Measurements from ENCODE around the gene LTF. TPM values are rescaled to one million over a fixed set of nuclear protein-coding genes. Genes with fewer than 3 reads are reported as not detected.

The LTF gene
- total RNA-seq, 2 experiments from 2014 or later = not detected

DNA sequence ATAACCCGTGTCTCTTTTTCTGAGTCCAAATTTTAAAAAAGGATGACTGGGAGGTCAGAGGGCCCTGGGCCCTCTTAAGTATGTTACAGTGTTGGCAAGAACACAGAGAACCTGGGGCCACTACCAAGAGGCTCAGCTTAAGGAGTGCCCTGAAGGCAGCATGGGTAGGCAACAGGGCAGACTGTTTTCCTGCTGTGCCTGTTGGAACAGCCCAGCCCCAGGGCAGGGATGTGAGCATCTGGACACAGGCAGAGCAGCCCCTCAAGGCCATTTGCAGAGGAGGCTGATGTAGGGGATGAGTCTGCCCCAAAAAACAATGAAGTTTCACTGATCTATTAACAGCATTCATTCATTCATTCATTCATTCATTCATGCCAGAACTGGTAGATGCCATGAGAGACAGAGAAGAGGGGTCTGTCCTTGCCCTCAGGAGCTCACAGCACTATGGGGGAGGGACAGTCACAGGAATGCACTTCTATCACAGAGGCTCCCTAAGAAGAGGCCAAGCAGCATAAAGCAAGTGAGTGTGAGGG is 2.2 kb upstream of the LTF start:
- H3K27me3 Mint-ChIP-seq = peaks cover 58% of the 10 kb centered on the region
- no peak for DNase-seq
- H3K4me3 Mint-ChIP-seq = no peak overlapping the region
- peaks cover 29 to 38% of the 10 kb centered on the region in 2 experiments for H3K27me3 ChIP-seq (ENCODE audit: control insufficient read depth in 1 of 2, insufficient read depth in 2 of 2, low read length in 2 of 2)
- H3K36me3 ChIP-seq (ENCODE audit: insufficient read depth, low read length) = no peaks in the 10 kb centered on the region
- H3K4me3 ChIP-seq (ENCODE audit: low read length) = no peak overlapping the region
- no peak overlapping the region for H3K27ac ChIP-seq (ENCODE audit: low read depth in 1 of 2, low read length in 2 of 2)
- H3K4me1 Mint-ChIP-seq (ENCODE audit: low read depth) = no peaks in the 10 kb centered on the region
- no peaks in the 10 kb centered on the region for H3K9me3 Mint-ChIP-seq
- intact Hi-C loops (cut with DNase I, micrococcal nuclease) = no loop called here
- H3K4me1 ChIP-seq (ENCODE audit: insufficient read depth, low read length) = peaks cover 6% of the 10 kb centered on the region
- ATAC-seq (ENCODE audit: poor library complexity) = no peak
- ChIA-PET POLR2A (no interaction called here), CTCF (interaction anchor here (0.8 kb wide), 1 partner anchor 23 kb away, joined by 4 read pairs; no protein-coding TSS in a partner anchor)
- no peaks in the 10 kb centered on the region for H3K36me3 Mint-ChIP-seq (ENCODE audit: low read depth)
- TF ChIP-seq, protein P1, sequence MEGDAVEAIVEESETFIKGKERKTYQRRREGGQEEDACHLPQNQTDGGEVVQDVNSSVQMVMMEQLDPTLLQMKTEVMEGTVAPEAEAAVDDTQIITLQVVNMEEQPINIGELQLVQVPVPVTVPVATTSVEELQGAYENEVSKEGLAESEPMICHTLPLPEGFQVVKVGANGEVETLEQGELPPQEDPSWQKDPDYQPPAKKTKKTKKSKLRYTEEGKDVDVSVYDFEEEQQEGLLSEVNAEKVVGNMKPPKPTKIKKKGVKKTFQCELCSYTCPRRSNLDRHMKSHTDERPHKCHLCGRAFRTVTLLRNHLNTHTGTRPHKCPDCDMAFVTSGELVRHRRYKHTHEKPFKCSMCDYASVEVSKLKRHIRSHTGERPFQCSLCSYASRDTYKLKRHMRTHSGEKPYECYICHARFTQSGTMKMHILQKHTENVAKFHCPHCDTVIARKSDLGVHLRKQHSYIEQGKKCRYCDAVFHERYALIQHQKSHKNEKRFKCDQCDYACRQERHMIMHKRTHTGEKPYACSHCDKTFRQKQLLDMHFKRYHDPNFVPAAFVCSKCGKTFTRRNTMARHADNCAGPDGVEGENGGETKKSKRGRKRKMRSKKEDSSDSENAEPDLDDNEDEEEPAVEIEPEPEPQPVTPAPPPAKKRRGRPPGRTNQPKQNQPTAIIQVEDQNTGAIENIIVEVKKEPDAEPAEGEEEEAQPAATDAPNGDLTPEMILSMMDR (IDR thresholded peaks at IDR 0.05) = no peak
- no peak overlapping the region for H3K27ac Mint-ChIP-seq
- H3K9me3 ChIP-seq (ENCODE audit: control insufficient read depth in 1 of 2, insufficient read depth in 1 of 2, low read length in 2 of 2) = peaks cover 0 to 12% of the 10 kb centered on the region in 2 experiments

DNA sequence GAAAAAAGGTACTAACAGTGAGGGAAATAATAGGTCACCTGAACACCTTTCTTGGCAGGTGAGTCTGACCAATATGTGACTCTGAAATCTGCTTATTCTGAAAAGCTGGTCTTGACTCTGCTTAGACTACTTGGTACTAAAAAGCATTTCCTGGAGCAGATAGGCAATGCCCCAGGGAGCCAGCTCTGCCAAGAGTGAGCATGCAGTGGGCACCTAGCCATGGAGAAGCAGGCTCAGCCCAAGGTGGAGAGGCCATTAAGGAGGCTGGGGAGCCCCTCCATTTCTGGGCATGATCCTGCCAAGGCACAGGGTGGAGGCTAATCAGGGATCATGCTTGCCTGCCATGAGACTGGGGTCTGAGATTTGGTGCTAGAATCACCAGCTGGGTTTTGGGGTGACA is 1.6 kb upstream of the LTF start:
- Histone ChIP-seq H3K9me3 (ENCODE audit: control insufficient read depth in 1 of 2, insufficient read depth in 1 of 2, low read length in 2 of 2) (peaks cover 0 to 12% of the 10 kb centered on the region in 2 experiments), H3K27me3 (ENCODE audit: control insufficient read depth in 1 of 2, insufficient read depth in 2 of 2, low read length in 2 of 2) (peaks cover 29 to 41% of the 10 kb centered on the region in 2 experiments), H3K4me3 (ENCODE audit: low read length) (no peak overlapping the region), H3K36me3 (ENCODE audit: insufficient read depth, low read length) (no peaks in the 10 kb centered on the region), H3K27ac (ENCODE audit: low read depth in 1 of 2, low read length in 2 of 2) (no peak overlapping the region), H3K4me1 (ENCODE audit: insufficient read depth, low read length) (peaks cover 6% of the 10 kb centered on the region)
- ATAC-seq (ENCODE audit: poor library complexity) (no peak), DNase-seq (no peak)
- CTCF ChIA-PET = no interaction called here
- intact Hi-C loops (cut with DNase I, micrococcal nuclease) = no loop called here
- no peak overlapping the region for H3K27ac Mint-ChIP-seq
- TF ChIP-seq, protein P1 (IDR thresholded peaks at IDR 0.05) = no peak
- peaks cover 58% of the 10 kb centered on the region for H3K27me3 Mint-ChIP-seq
- no peaks in the 10 kb centered on the region for H3K36me3 Mint-ChIP-seq (ENCODE audit: low read depth)
- POLR2A ChIA-PET = no interaction called here
- H3K4me1 Mint-ChIP-seq (ENCODE audit: low read depth) = no peaks in the 10 kb centered on the region
- H3K4me3 Mint-ChIP-seq = no peak overlapping the region
- no peaks in the 10 kb centered on the region for H3K9me3 Mint-ChIP-seq

DNA sequence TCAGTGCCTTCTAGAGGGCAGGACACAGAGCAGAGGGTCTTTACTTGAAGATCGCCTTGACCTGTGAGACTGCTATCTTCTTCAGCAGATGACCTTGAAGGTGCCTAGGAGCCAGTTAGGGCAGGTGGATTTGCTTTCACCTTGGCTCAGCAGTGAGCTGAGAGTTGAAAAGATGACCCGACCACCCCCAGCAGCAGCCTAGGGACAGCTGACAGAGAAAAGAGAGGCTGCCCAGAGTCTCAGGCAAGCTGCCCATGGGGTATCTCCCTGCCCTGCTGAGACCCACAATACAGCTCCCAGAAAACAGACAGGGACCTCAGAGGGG is 453 bp upstream of the LTF start:
- ChIA-PET POLR2A (no interaction called here), CTCF (no interaction called here)
- peaks cover 2% of the 10 kb centered on the region for H3K9me3 Mint-ChIP-seq
- intact Hi-C loops (cut with DNase I, micrococcal nuclease) = no loop called here
- no peaks in the 10 kb centered on the region for H3K36me3 ChIP-seq (ENCODE audit: insufficient read depth, low read length)
- H3K4me3 ChIP-seq (ENCODE audit: low read length) = no peak overlapping the region
- TF ChIP-seq, protein P1 (IDR thresholded peaks at IDR 0.05) = no peak
- H3K27ac Mint-ChIP-seq = no peak overlapping the region
- peaks cover 0 to 12% of the 10 kb centered on the region in 2 experiments for H3K9me3 ChIP-seq (ENCODE audit: control insufficient read depth in 1 of 2, insufficient read depth in 1 of 2, low read length in 2 of 2)
- no peak overlapping the region for H3K4me3 Mint-ChIP-seq
- no peaks in the 10 kb centered on the region for H3K4me1 Mint-ChIP-seq (ENCODE audit: low read depth)
- no peak for DNase-seq
- H3K36me3 Mint-ChIP-seq (ENCODE audit: low read depth) = no peaks in the 10 kb centered on the region
- H3K27me3 ChIP-seq (ENCODE audit: control insufficient read depth in 1 of 2, insufficient read depth in 2 of 2, low read length in 2 of 2) = peaks cover 29 to 41% of the 10 kb centered on the region in 2 experiments
- H3K27me3 Mint-ChIP-seq = peaks cover 62% of the 10 kb centered on the region
- peaks cover 6% of the 10 kb centered on the region for H3K4me1 ChIP-seq (ENCODE audit: insufficient read depth, low read length)
- H3K27ac ChIP-seq (ENCODE audit: low read depth in 1 of 2, low read length in 2 of 2) = no peak overlapping the region
- ATAC-seq (ENCODE audit: poor library complexity) = no peak
